Measurements from ENCODE around the gene OXTR. TPM values are rescaled to one million over a fixed set of nuclear protein-coding genes. Genes with fewer than 3 reads are reported as not detected.

Gene OXTR
- total and polyA plus RNA-seq, 4 donors = 0.54 to 2.3 (median 0.72) TPM; not detected in 1

DNA sequence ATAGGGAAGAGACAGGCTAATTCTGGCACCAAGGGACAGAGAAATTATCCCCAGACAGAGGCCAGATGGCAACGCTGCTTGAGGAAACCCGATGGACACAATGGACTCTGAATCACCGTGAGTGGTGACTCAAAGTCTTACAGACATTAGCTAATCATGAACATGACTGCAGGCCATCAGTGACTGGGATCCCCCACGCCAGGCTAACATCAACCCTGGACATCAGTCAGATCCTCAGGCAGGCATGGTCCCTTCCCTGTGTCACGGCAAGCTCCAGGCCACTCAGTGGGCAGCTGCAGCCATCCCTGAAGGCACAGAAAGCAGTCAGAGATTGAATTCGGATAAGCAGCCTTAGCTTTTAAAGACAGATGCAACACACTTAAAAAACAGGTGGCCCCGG, 23.8 kb upstream of the OXTR start:
- Histone ChIP-seq H3K4me1 (ENCODE audit: control insufficient read depth in 1 of 2, insufficient read depth in 2 of 2, low read length in 2 of 2) (no peaks in the 10 kb centered on the region), H3K4me3 (ENCODE audit: low read length in 2 of 2) (no peak overlapping the region), H3K27ac (ENCODE audit: low read depth in 1 of 2, low read length in 2 of 2) (no peak overlapping the region), H3K27me3 (ENCODE audit: control insufficient read depth in 1 of 2, insufficient read depth in 2 of 2, low read length in 1 of 2) (no peaks in the 10 kb centered on the region), H3K9me3 (ENCODE audit: control insufficient read depth, low read length) (no peaks in the 10 kb centered on the region), H3K36me3 (ENCODE audit: control insufficient read depth in 1 of 2, insufficient read depth in 2 of 2, low read length in 1 of 2) (no peaks in the 10 kb centered on the region)
- DNase-seq = no peak
- intact Hi-C loops (cut with DNase I) = no loop called here
- ATAC-seq (ENCODE audit: low FRiP score) = no peak
- WGBS, 2 donors = 90 to 92% methylated on average over 7 of the region's 7 CpGs

DNA sequence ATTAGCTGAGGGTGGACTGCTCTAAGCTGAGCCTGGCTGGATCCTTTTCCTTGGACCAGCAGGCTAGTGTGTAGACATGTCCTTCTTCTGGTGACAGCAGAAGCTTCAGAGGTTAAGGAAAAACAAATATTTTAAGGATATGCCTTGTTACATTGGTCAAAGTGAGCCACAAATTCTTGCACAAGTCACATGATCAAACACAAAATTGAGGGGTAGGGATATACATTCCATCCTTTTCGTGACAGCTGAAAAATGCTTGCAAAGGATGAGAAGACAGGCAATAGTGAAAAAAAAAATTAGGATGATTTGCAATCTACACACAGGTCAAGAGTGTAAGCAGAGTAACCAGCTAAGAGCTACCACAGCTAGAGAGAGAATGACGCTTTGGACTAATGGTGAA, 21.1 kb upstream of the OXTR start:
- H3K4me3 ChIP-seq (ENCODE audit: low read length in 2 of 2) = no peak overlapping the region
- ATAC-seq (ENCODE audit: low FRiP score) (no peak), DNase-seq (no peak)
- no peaks in the 10 kb centered on the region for H3K9me3 ChIP-seq (ENCODE audit: control insufficient read depth, low read length)
- H3K4me1 ChIP-seq (ENCODE audit: control insufficient read depth in 1 of 2, insufficient read depth in 2 of 2, low read length in 2 of 2) = no peaks in the 10 kb centered on the region
- H3K27me3 ChIP-seq (ENCODE audit: control insufficient read depth in 1 of 2, insufficient read depth in 2 of 2, low read length in 1 of 2) = no peaks in the 10 kb centered on the region
- H3K36me3 ChIP-seq (ENCODE audit: control insufficient read depth in 1 of 2, insufficient read depth in 2 of 2, low read length in 1 of 2) = no peaks in the 10 kb centered on the region
- WGBS, 2 donors = 83 to 88% methylated on average over 2 of the region's 2 CpGs
- intact Hi-C loops (cut with DNase I) = no loop called here
- H3K27ac ChIP-seq (ENCODE audit: low read depth in 1 of 2, low read length in 2 of 2) = no peak overlapping the region

DNA sequence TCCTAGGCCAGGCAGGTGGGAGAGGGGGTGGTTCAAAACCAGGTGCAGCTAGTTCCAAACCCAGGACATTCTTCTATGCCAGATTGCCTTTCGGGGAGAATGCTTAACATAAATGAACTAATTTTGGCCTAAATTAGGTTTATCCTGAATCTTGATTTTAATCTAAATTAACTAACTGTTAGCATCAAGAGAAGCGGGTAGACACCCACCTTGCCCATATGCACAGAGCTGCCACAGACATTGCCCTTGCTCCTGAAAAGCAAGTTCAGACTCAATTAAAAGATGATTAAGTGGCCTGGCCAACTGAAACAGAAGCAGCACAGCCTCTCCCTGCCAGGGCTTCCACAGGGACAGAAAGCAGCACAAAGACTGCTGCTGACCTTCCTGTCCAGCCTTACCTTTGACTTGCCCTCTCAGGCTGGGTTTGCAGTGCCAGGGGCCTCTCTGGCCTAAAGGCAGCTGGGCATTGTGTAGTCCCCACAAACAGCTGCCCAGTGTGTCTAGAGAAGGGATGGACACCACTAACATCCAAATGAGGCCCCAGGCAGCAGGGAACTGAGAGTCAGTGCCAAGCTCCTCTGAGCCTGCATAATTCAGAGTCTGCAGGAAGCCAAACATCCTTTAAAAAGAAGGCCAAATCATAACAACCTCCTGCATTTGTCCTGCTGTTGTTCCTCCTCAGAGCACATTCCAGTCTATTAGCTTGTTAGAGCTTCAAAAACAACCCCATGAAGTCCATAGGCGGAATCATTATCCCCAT, 15.4 kb upstream of the OXTR start:
- H3K36me3 ChIP-seq (ENCODE audit: control insufficient read depth in 1 of 2, insufficient read depth in 2 of 2, low read length in 1 of 2) = no peaks in the 10 kb centered on the region
- ATAC-seq (ENCODE audit: low FRiP score) = no peak
- 91 to 95% methylated on average over 3 of the region's 3 CpGs for WGBS, 2 donors
- H3K9me3 ChIP-seq (ENCODE audit: control insufficient read depth, low read length) = no peaks in the 10 kb centered on the region
- H3K27me3 ChIP-seq (ENCODE audit: control insufficient read depth in 1 of 2, insufficient read depth in 2 of 2, low read length in 1 of 2) = no peaks in the 10 kb centered on the region
- no peak overlapping the region for H3K4me3 ChIP-seq (ENCODE audit: low read length in 2 of 2)
- H3K4me1 ChIP-seq (ENCODE audit: control insufficient read depth in 1 of 2, insufficient read depth in 2 of 2, low read length in 2 of 2) = no peaks in the 10 kb centered on the region
- intact Hi-C loops (cut with DNase I) = no loop called here
- no peak overlapping the region for H3K27ac ChIP-seq (ENCODE audit: low read depth in 1 of 2, low read length in 2 of 2)
- no peak for DNase-seq

DNA sequence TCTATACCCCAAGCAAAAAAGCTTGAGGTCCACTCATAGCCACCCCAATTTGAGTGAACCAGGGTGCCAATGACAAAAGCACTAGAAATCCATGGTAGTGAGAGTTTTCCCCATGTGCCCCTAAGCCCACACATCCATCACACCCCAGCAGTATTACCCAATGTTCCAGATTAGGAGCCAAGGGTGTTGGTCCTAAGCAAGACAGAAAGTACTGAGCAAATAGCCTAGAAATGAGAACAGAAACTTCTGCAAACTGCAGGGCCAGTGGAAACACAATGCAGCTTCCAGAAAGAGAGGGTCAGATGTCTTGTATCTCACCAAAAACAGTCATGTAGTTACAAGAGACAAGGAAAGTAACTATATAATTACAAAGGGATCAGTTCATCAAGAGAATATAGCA, 10.9 kb upstream of the OXTR start:
- no peaks in the 10 kb centered on the region for H3K27me3 ChIP-seq (ENCODE audit: control insufficient read depth in 1 of 2, insufficient read depth in 2 of 2, low read length in 1 of 2)
- H3K4me3 ChIP-seq (ENCODE audit: low read length in 2 of 2) = no peak overlapping the region
- DNase-seq (no peak), ATAC-seq (ENCODE audit: low FRiP score) (no peak)
- no peaks in the 10 kb centered on the region for H3K36me3 ChIP-seq (ENCODE audit: control insufficient read depth in 1 of 2, insufficient read depth in 2 of 2, low read length in 1 of 2)
- H3K9me3 ChIP-seq (ENCODE audit: control insufficient read depth, low read length) = peaks cover 1% of the 10 kb centered on the region
- intact Hi-C loops (cut with DNase I) = no loop called here
- H3K4me1 ChIP-seq (ENCODE audit: control insufficient read depth in 1 of 2, insufficient read depth in 2 of 2, low read length in 2 of 2) = no peaks in the 10 kb centered on the region
- no peak overlapping the region for H3K27ac ChIP-seq (ENCODE audit: low read depth in 1 of 2, low read length in 2 of 2)

DNA sequence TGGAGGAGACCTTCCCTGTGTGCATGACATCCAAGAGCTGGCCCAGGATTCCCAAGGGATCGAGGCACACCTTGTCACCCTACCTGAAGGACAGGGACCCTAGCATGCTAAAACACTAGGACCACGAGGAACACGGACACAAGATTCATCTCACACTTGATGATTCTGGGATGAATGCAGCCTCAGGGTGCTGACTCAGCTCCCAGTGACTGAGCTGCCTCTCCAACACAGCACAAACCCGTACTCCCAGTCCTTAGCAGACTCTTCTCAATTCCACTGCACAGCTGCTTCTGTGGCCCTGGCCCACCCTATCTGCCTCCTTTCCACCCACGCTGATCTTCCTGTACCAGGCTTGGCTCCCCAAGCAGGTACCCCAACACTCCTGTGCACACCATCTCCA, 9.1 kb upstream of the OXTR start:
- H3K4me3 ChIP-seq (ENCODE audit: low read length in 2 of 2) = no peak overlapping the region
- no peaks in the 10 kb centered on the region for H3K27me3 ChIP-seq (ENCODE audit: control insufficient read depth in 1 of 2, insufficient read depth in 2 of 2, low read length in 1 of 2)
- H3K4me1 ChIP-seq (ENCODE audit: control insufficient read depth in 1 of 2, insufficient read depth in 2 of 2, low read length in 2 of 2) = no peaks in the 10 kb centered on the region
- H3K36me3 ChIP-seq (ENCODE audit: control insufficient read depth in 1 of 2, insufficient read depth in 2 of 2, low read length in 1 of 2) = no peaks in the 10 kb centered on the region
- peaks cover 1% of the 10 kb centered on the region for H3K9me3 ChIP-seq (ENCODE audit: control insufficient read depth, low read length)
- WGBS, 2 donors = 91 to 95% methylated on average over 5 of the region's 5 CpGs
- no peak overlapping the region for H3K27ac ChIP-seq (ENCODE audit: low read depth in 1 of 2, low read length in 2 of 2)
- ATAC-seq (ENCODE audit: low FRiP score) = no peak
- intact Hi-C loops (cut with DNase I) = no loop called here
- DNase-seq = no peak

DNA sequence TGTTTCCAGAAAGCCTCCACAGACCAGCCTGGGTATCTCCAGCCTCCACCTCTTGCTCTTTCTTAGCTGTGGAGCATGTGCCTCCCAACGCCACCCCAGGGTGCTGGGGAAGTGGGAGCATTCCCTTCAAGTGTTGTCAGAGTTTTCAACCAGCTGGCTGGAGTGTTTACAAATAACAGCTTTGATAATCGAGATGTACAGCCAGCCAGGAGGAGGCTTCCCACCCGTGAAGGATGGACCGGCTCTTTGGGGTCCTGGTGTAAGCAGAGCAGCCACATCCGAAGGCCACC, 8.5 kb upstream of the OXTR start:
- no peaks in the 10 kb centered on the region for H3K27me3 ChIP-seq (ENCODE audit: control insufficient read depth in 1 of 2, insufficient read depth in 2 of 2, low read length in 1 of 2)
- DNase-seq (no peak), ATAC-seq (ENCODE audit: low FRiP score) (no peak)
- H3K4me1 ChIP-seq (ENCODE audit: control insufficient read depth in 1 of 2, insufficient read depth in 2 of 2, low read length in 2 of 2) = no peaks in the 10 kb centered on the region
- no peak overlapping the region for H3K27ac ChIP-seq (ENCODE audit: low read depth in 1 of 2, low read length in 2 of 2)
- H3K4me3 ChIP-seq (ENCODE audit: low read length in 2 of 2) = no peak overlapping the region
- WGBS, 2 donors = 86 to 89% methylated on average over 5 of the region's 5 CpGs
- peaks cover 1% of the 10 kb centered on the region for H3K9me3 ChIP-seq (ENCODE audit: control insufficient read depth, low read length)
- intact Hi-C loops (cut with DNase I) = no loop called here
- no peaks in the 10 kb centered on the region for H3K36me3 ChIP-seq (ENCODE audit: control insufficient read depth in 1 of 2, insufficient read depth in 2 of 2, low read length in 1 of 2)

DNA sequence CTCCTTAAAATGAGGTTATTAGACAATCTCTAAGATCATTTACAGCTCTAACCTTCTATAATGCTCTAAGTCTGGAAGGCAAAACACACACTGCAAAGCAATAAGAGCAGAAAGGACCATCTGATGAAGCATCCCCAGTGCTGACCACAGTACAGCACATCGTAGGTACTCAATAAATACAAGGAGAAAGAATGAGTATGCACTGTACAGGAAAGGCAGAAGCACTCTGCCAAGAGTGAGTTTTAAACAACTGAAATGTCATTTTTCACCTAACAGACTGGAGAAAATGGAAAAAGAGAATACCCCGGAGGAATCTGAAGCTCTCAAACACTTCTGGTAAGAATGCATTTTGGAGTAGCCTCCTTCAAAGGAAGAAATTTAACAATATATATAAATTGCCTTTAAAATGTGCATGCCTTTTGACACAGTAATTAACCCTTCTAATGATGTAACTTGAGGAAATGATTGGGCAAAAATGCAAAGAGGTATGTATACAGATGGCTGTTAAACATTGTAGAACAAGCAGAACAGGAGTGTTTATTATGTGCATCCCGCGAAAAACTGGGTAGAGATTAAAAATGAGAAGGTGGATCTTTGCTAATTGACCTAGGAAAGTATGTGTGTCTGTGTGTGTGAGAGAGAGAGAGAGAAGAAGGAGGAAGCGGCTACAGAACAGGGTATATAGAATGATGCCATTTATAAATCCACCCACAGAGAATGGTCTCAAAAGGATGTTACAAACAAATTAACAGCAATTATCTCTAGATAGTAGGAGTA, 8.0 kb upstream of the OXTR start:
- 86 to 87% methylated on average over 5 of the region's 5 CpGs for WGBS, 2 donors
- no peak overlapping the region for H3K4me3 ChIP-seq (ENCODE audit: low read length in 2 of 2)
- H3K36me3 ChIP-seq (ENCODE audit: control insufficient read depth in 1 of 2, insufficient read depth in 2 of 2, low read length in 1 of 2) = no peaks in the 10 kb centered on the region
- H3K27ac ChIP-seq (ENCODE audit: low read depth in 1 of 2, low read length in 2 of 2) = no peak overlapping the region
- intact Hi-C loops (cut with DNase I) = no loop called here
- peaks cover 1% of the 10 kb centered on the region for H3K9me3 ChIP-seq (ENCODE audit: control insufficient read depth, low read length)
- H3K27me3 ChIP-seq (ENCODE audit: control insufficient read depth in 1 of 2, insufficient read depth in 2 of 2, low read length in 1 of 2) = no peaks in the 10 kb centered on the region
- DNase-seq = no peak
- no peak for ATAC-seq (ENCODE audit: low FRiP score)
- no peaks in the 10 kb centered on the region for H3K4me1 ChIP-seq (ENCODE audit: control insufficient read depth in 1 of 2, insufficient read depth in 2 of 2, low read length in 2 of 2)

DNA sequence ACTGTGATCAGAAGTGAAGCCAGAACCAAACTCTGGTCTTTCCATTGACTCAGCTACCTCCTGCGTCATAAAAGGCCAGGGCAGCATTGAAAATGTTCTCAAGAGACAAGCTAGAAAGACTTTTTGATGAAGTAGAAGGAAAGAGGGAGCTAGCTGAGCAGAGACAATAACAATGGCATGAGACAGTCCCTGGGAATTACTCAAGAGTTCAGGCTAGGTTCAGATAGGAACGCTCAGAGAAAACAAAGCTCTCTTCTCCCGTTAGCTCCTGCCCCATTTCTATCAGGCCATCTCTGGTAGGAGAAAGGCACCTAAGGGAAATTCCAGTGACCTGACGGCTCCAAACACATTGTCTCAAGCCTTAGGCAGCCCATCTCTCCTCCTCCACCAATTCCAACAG, 7.0 kb upstream of the OXTR start:
- no peak for DNase-seq
- Histone ChIP-seq H3K27me3 (ENCODE audit: control insufficient read depth in 1 of 2, insufficient read depth in 2 of 2, low read length in 1 of 2) (no peaks in the 10 kb centered on the region), H3K27ac (ENCODE audit: low read depth in 1 of 2, low read length in 2 of 2) (no peak overlapping the region), H3K4me3 (ENCODE audit: low read length in 2 of 2) (no peak overlapping the region), H3K4me1 (ENCODE audit: control insufficient read depth in 1 of 2, insufficient read depth in 2 of 2, low read length in 2 of 2) (no peaks in the 10 kb centered on the region), H3K36me3 (ENCODE audit: control insufficient read depth in 1 of 2, insufficient read depth in 2 of 2, low read length in 1 of 2) (no peaks in the 10 kb centered on the region), H3K9me3 (ENCODE audit: control insufficient read depth, low read length) (peaks cover 1% of the 10 kb centered on the region)
- intact Hi-C loops (cut with DNase I) = no loop called here
- 81 to 87% methylated on average over 4 of the region's 4 CpGs for WGBS, 2 donors
- ATAC-seq (ENCODE audit: low FRiP score) = no peak

DNA sequence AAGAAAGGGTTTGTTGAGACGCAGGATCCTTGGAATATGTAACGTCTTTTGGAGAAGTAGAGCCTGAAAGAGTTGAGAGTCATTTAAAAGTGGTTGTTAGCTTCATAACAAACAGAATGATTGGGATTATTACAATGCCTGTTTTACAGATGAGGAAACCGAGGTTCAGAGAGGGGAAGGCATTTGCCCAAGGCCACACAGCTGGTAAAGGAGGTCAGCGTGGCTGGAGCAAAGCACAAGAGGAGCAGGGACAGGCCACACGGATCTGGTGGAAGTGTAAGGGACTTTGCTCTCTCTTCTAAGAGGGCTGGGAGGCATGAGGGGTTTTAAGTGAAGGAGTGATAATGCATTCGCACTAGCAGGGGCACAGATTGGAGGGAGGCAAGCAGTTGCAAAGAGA, 6.2 kb upstream of the OXTR start:
- H3K27me3 ChIP-seq (ENCODE audit: control insufficient read depth in 1 of 2, insufficient read depth in 2 of 2, low read length in 1 of 2) = no peaks in the 10 kb centered on the region
- H3K4me3 ChIP-seq (ENCODE audit: low read length in 2 of 2) = no peak overlapping the region
- H3K27ac ChIP-seq (ENCODE audit: low read depth in 1 of 2, low read length in 2 of 2) = no peak overlapping the region
- H3K4me1 ChIP-seq (ENCODE audit: control insufficient read depth in 1 of 2, insufficient read depth in 2 of 2, low read length in 2 of 2) = no peaks in the 10 kb centered on the region
- WGBS, 2 donors = 94 to 95% methylated on average over 6 of the region's 6 CpGs
- peaks cover 1% of the 10 kb centered on the region for H3K9me3 ChIP-seq (ENCODE audit: control insufficient read depth, low read length)
- intact Hi-C loops (cut with DNase I) = no loop called here
- ATAC-seq (ENCODE audit: low FRiP score) (no peak), DNase-seq (no peak)
- no peaks in the 10 kb centered on the region for H3K36me3 ChIP-seq (ENCODE audit: control insufficient read depth in 1 of 2, insufficient read depth in 2 of 2, low read length in 1 of 2)
